ENCODE results near the gene GPATCH2L.

GPATCH2L gene

DNA sequence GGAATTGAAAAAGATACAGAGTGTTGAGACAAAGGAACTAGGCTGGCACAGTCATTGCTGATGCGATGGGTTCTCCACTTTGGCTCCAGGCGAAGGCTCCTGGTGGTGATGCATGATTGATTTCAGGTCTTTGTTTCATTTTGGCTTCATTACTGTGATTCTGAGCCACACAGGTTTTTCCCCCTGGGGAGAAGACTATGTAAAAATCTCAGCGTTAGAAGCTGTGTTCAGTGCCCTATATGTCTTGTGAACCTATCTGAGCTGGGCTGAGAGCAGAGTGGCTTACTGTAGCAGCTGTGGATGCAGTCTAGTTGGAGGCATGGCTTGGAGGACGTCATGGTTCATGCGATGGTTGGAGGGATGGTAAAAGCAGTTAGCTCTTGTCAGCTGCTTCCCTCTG, 54.0 kb downstream of the GPATCH2L start:
- Histone ChIP-seq H3K36me3 (ENCODE audit: insufficient read depth, low read length) (peaks cover 28% of the 10 kb centered on the region), H3F3A (ENCODE audit: insufficient read depth, low read length) (no peaks in the 10 kb centered on the region), H3K27ac (ENCODE audit: low read depth, low read length, poor library complexity, severe bottlenecking) (no peak overlapping the region), H3K4me2 (ENCODE audit: low read length) (no peak overlapping the region), H3K4me3 (ENCODE audit: low read depth, low read length, poor library complexity, severe bottlenecking) (no peak overlapping the region), H3K79me2 (ENCODE audit: insufficient read depth, low read length) (no peaks in the 10 kb centered on the region), H3K9me3 (ENCODE audit: low read length) (no peaks in the 10 kb centered on the region), H3K9ac (ENCODE audit: low read length) (no peak overlapping the region), H3K4me1 (ENCODE audit: insufficient read depth, low read length, severe bottlenecking) (no peaks in the 10 kb centered on the region), H3K9me2 (ENCODE audit: low read depth, low read length) (no peaks in the 10 kb centered on the region), H2AFZ (ENCODE audit: low read length) (no peak overlapping the region), H3K27me3 (ENCODE audit: insufficient read depth, low read length) (no peaks in the 10 kb centered on the region), H4K20me1 (ENCODE audit: insufficient read depth, low read length) (no peaks in the 10 kb centered on the region)
- TF ChIP-seq EZH2 (IDR thresholded peaks at IDR 0.05; ENCODE audit: borderline replicate concordance, low read length), result no peak
- TF ChIP-seq, protein P1, sequence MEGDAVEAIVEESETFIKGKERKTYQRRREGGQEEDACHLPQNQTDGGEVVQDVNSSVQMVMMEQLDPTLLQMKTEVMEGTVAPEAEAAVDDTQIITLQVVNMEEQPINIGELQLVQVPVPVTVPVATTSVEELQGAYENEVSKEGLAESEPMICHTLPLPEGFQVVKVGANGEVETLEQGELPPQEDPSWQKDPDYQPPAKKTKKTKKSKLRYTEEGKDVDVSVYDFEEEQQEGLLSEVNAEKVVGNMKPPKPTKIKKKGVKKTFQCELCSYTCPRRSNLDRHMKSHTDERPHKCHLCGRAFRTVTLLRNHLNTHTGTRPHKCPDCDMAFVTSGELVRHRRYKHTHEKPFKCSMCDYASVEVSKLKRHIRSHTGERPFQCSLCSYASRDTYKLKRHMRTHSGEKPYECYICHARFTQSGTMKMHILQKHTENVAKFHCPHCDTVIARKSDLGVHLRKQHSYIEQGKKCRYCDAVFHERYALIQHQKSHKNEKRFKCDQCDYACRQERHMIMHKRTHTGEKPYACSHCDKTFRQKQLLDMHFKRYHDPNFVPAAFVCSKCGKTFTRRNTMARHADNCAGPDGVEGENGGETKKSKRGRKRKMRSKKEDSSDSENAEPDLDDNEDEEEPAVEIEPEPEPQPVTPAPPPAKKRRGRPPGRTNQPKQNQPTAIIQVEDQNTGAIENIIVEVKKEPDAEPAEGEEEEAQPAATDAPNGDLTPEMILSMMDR (IDR thresholded peaks at IDR 0.05; ENCODE audit: low read length), result no peak

GRCh38 chr14:76208340-76208739, 56.6 kb downstream of the GPATCH2L start:
- Histone ChIP-seq H3K4me3 (ENCODE audit: low read depth, low read length, poor library complexity, severe bottlenecking) (no peak overlapping the region), H3K79me2 (ENCODE audit: insufficient read depth, low read length) (no peaks in the 10 kb centered on the region), H3F3A (ENCODE audit: insufficient read depth, low read length) (no peaks in the 10 kb centered on the region), H3K27ac (ENCODE audit: low read depth, low read length, poor library complexity, severe bottlenecking) (no peak overlapping the region), H3K9ac (ENCODE audit: low read length) (no peak overlapping the region), H3K9me3 (ENCODE audit: low read length) (peaks cover 6% of the 10 kb centered on the region; the same call in 1 of the 2 replicates), H3K27me3 (ENCODE audit: insufficient read depth, low read length) (no peaks in the 10 kb centered on the region), H3K9me2 (ENCODE audit: low read depth, low read length) (no peaks in the 10 kb centered on the region), H2AFZ (ENCODE audit: low read length) (no peak overlapping the region), H3K36me3 (ENCODE audit: insufficient read depth, low read length) (peaks cover 8% of the 10 kb centered on the region; the same call in 1 of the 2 replicates), H4K20me1 (ENCODE audit: insufficient read depth, low read length) (no peaks in the 10 kb centered on the region), H3K4me1 (ENCODE audit: insufficient read depth, low read length, severe bottlenecking) (no peaks in the 10 kb centered on the region), H3K4me2 (ENCODE audit: low read length) (no peak overlapping the region)
- TF ChIP-seq, protein P1 (IDR thresholded peaks at IDR 0.05; ENCODE audit: low read length), result no peak
- TF ChIP-seq EZH2 (IDR thresholded peaks at IDR 0.05; ENCODE audit: borderline replicate concordance, low read length), result no peak

DNA sequence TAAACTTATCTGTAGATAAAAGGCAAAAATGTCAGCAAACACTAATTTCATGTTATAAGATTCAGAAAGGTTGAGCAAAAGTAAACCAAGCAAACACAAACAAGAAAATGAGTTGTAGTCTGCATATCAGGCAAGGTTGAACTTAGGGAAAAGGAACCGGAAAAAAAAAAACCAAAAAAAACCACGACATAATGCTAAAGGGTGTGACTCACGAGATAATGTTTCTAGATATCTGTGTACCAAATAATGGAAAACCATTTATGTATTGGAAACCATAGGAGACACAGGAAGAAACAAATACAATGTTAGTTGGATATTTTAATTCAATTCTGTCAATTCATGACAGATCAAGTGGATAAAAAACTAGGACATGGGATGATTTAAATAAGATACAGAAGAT, 60.5 kb downstream of the GPATCH2L start:
- H3K27me3 ChIP-seq (ENCODE audit: insufficient read depth, low read length), result no peaks in the 10 kb centered on the region
- H3K9ac ChIP-seq (ENCODE audit: low read length), result no peak overlapping the region
- no peak overlapping the region for H3K4me2 ChIP-seq (ENCODE audit: low read length)
- no peaks in the 10 kb centered on the region for H4K20me1 ChIP-seq (ENCODE audit: insufficient read depth, low read length)
- no peak for TF ChIP-seq EZH2 (IDR thresholded peaks at IDR 0.05; ENCODE audit: borderline replicate concordance, low read length)
- TF ChIP-seq, protein P1 (IDR thresholded peaks at IDR 0.05; ENCODE audit: low read length), result no peak
- no peak overlapping the region for H3K4me3 ChIP-seq (ENCODE audit: low read depth, low read length, poor library complexity, severe bottlenecking)
- peaks cover 11% of the 10 kb centered on the region; the same call in 1 of the 2 replicates for H3K9me3 ChIP-seq (ENCODE audit: low read length)
- no peak overlapping the region for H2AFZ ChIP-seq (ENCODE audit: low read length)
- no peaks in the 10 kb centered on the region for H3K9me2 ChIP-seq (ENCODE audit: low read depth, low read length)
- no peaks in the 10 kb centered on the region for H3K79me2 ChIP-seq (ENCODE audit: insufficient read depth, low read length)
- H3F3A ChIP-seq (ENCODE audit: insufficient read depth, low read length), result no peaks in the 10 kb centered on the region
- H3K27ac ChIP-seq (ENCODE audit: low read depth, low read length, poor library complexity, severe bottlenecking), result no peak overlapping the region
- no peaks in the 10 kb centered on the region for H3K4me1 ChIP-seq (ENCODE audit: insufficient read depth, low read length, severe bottlenecking)
- H3K36me3 ChIP-seq (ENCODE audit: insufficient read depth, low read length), result no peaks in the 10 kb centered on the region

Measured in OCI-LY1 (cell line).